HG02763 (cell line): ENCODE data around the gene MAP2K7.
"Not testable (repeated sequence)": the region's sequence is repeated elsewhere in the genome, so short reads cannot be mapped to it uniquely, and the experiment has no call there.

Experiments used
- ATAC-seq: cut with Tn5 transposase; IDR thresholded peaks from one replicate; pipeline ENCODE4 v1.9.1; 2021; ENCODE audit warnings: mild to moderate bottlenecking, moderate library complexity; ENCODE audit not compliant: unreplicated experiment

MAP2K7 gene

GRCh38 chr19:7928741-7929701, 25.3 kb downstream of the MAP2K7 start:
- no peak for ATAC-seq

- not testable (repeated sequence) for ATAC-seq
Observed at GRCh38 chr19:7930030-7930429, 26.4 kb downstream of the MAP2K7 start.

GRCh38 chr19:7930765-7931164, 27.1 kb downstream of the MAP2K7 start:
- ATAC-seq = no peak

- no peak for ATAC-seq
Observed at GRCh38 chr19:7931221-7932061, 27.8 kb downstream of the MAP2K7 start.

GRCh38 chr19:7932276-7932929, 28.7 kb downstream of the MAP2K7 start:
- ATAC-seq = no peak

GRCh38 chr19:7932930-7933300, 29.2 kb downstream of the MAP2K7 start:
- ATAC-seq = no peak

GRCh38 chr19:7933411-7933810, 29.7 kb downstream of the MAP2K7 start:
- ATAC-seq = no peak

GRCh38 chr19:7933828-7934725, 30.4 kb downstream of the MAP2K7 start:
- no peak for ATAC-seq

- no peak for ATAC-seq
Observed at GRCh38 chr19:7934766-7935165, 31.1 kb downstream of the MAP2K7 start.

- ATAC-seq = no peak
Observed at GRCh38 chr19:7940841-7941240, 37.2 kb downstream of the MAP2K7 start.

- ATAC-seq = no peak
Observed at GRCh38 chr19:7941895-7942596, 38.4 kb downstream of the MAP2K7 start.

GRCh38 chr19:7942981-7943443, 39.3 kb downstream of the MAP2K7 start:
- ATAC-seq = no peak

GRCh38 chr19:7943444-7944176, 39.9 kb downstream of the MAP2K7 start, which contains the start of gene TIMM44:
TSS of gene TIMM44 (minus strand) at chr19:7943666. CDS start at chr19:7943651, 15 bp downstream.
- ATAC-seq = peak; percentile 97

GRCh38 chr19:7944177-7944761, 40.6 kb downstream of the MAP2K7 start:
- ATAC-seq = peak; percentile 13

GRCh38 chr19:7947939-7948338, 44.3 kb downstream of the MAP2K7 start:
- no peak for ATAC-seq

GRCh38 chr19:7953060-7953459, 49.4 kb downstream of the MAP2K7 start:
- no peak for ATAC-seq

- ATAC-seq = no peak
Observed at GRCh38 chr19:7953576-7953975, 49.9 kb downstream of the MAP2K7 start.

GRCh38 chr19:7955696-7956095, 52.0 kb downstream of the MAP2K7 start:
- no peak for ATAC-seq
